HG03521 (cell line): Measurements from ENCODE around the gene TSPAN14.

Source experiments
- ATAC-seq: cut with Tn5 transposase; IDR thresholded peaks from one replicate; pipeline ENCODE4 v1.9.1; 2021; ENCODE audit warnings: mild to moderate bottlenecking, moderate library complexity; ENCODE audit not compliant: unreplicated experiment

TSPAN14 gene

GRCh38 chr10:80454513-80455460, 677 bp downstream of the TSPAN14 start:
- peak; percentile 25 for ATAC-seq

GRCh38 chr10:80455461-80456349, 1.6 kb downstream of the TSPAN14 start:
- no peak for ATAC-seq

- ATAC-seq: no peak
Measured at GRCh38 chr10:80457554-80458262, 3.6 kb downstream of the TSPAN14 start.

- ATAC-seq: no peak
Measured at GRCh38 chr10:80458263-80458625, 4.1 kb downstream of the TSPAN14 start.

GRCh38 chr10:80458638-80459037, 4.5 kb downstream of the TSPAN14 start:
- ATAC-seq: no peak

- ATAC-seq: peak; percentile 31
Measured at GRCh38 chr10:80459047-80459865, 5.1 kb downstream of the TSPAN14 start.

- ATAC-seq: no peak
Measured at GRCh38 chr10:80460399-80461207, 6.5 kb downstream of the TSPAN14 start.

- no peak for ATAC-seq
Measured at GRCh38 chr10:80461208-80462183, 7.4 kb downstream of the TSPAN14 start.

GRCh38 chr10:80462299-80462980, 8.3 kb downstream of the TSPAN14 start:
- no peak for ATAC-seq

GRCh38 chr10:80462981-80463741, 9.1 kb downstream of the TSPAN14 start:
- ATAC-seq: no peak

- no peak for ATAC-seq
Measured at GRCh38 chr10:80463868-80464267, 9.8 kb downstream of the TSPAN14 start.

GRCh38 chr10:80464557-80465450, 10.7 kb downstream of the TSPAN14 start:
- ATAC-seq: no peak

- ATAC-seq: no peak
Measured at GRCh38 chr10:80465451-80465835, 11.3 kb downstream of the TSPAN14 start.

GRCh38 chr10:80465839-80466590, 11.9 kb downstream of the TSPAN14 start:
- peak; percentile 44 for ATAC-seq

- ATAC-seq: no peak
Measured at GRCh38 chr10:80466724-80467326, 12.7 kb downstream of the TSPAN14 start.
